Breast epithelium (tissue), 4 donors: Measurements from ENCODE around the gene OSBPL10. TPM values are rescaled to one million over a fixed set of nuclear protein-coding genes. Genes with fewer than 3 reads are reported as not detected.
"Not testable (repeated sequence)": the region's sequence is repeated elsewhere in the genome, so short reads cannot be mapped to it uniquely, and the experiment has no call there.

Experiments
- DNase-seq, 2 donors: peaks; one replicate each; pipeline ENCODE4 v3.0.0-alpha.2; 2019; ENCODE audit warnings: low spot score in 2 of 2
- H3K27ac ChIP-seq, 2 donors: fragments of 200-600 bp; sonication (generic) in 1 of 2; one replicate each; pipeline ENCODE4 v1.5.1; 2016 to 2019; ENCODE audit warnings: mild to moderate bottlenecking in 1 of 2
- H3K27me3 ChIP-seq, 2 donors: fragments of 200-600 bp; sonication (generic) in 1 of 2; one replicate each; pipeline versions ENCODE4 v1.5.1 to v1.6.0; 2017 to 2019; ENCODE audit warnings: control low read depth in 1 of 2, mild to moderate bottlenecking in 1 of 2
- H3K36me3 ChIP-seq: fragments of 200-600 bp; one replicate; pipeline ENCODE4 v1.5.1; 2019
- H3K4me1 ChIP-seq, 2 donors: fragments of 200-600 bp; sonication (generic); one replicate each; pipeline ENCODE4 v1.5.1; 2016 to 2019; ENCODE audit warnings: control low read depth in 1 of 2
- H3K4me3 ChIP-seq, 3 donors: fragments of 200-600 bp; sonication (generic); 1 replicate in 2 of 3; 2 replicates in 1 of 3; pipeline ENCODE4 v1.5.1; 2016 to 2019; ENCODE audit warnings: mild to moderate bottlenecking in 3 of 3, moderate library complexity in 2 of 3
- H3K9me3 ChIP-seq, 2 donors: fragments of 200-600 bp; sonication (generic) in 1 of 2; one replicate each; pipeline ENCODE4 v1.5.1; 2016 to 2019; ENCODE audit warnings: control low read depth in 1 of 2
- CTCF ChIP-seq, 3 donors: fragments of 450-650 bp; IDR thresholded peaks; one replicate each; pipeline ENCODE4 v1.5.1; 2016 to 2017; ENCODE audit warnings: antibody characterized with exemption in 3 of 3, mild to moderate bottlenecking in 3 of 3, moderate library complexity in 3 of 3
- POLR2A ChIP-seq: fragments of 450-650 bp; IDR thresholded peaks from one replicate; pipeline ENCODE4 v1.6.1; 2016; ENCODE audit warnings: antibody characterized with exemption, mild to moderate bottlenecking, moderate library complexity
- POLR2AphosphoS5 ChIP-seq, 3 donors: sonication (generic); formaldehyde crosslinking; IDR thresholded peaks; one replicate each; pipeline ENCODE4 v1.6.1; 2017; ENCODE audit warnings: antibody characterized with exemption in 3 of 3
- intact Hi-C: fragments of 100-400 bp; cut with DNase I; formaldehyde crosslinking; loops from one replicate; pipeline ENCODE4 v1.15.1; 2023; ENCODE audit warnings: low total_unique reads
- total RNA-seq, 3 donors: library from RNA; depleted of rRNA; stranded (reverse); fragments of >200 nt; gene quantifications; one replicate each; pipeline ENCODE4 v1.1.0, GENCODE V29; 2016

OSBPL10 gene
- total RNA-seq, 3 donors from 2014 or later, result 17.6 to 47.4 (median 26.5) TPM

GRCh38 chr3:31868236-31868635, 112.8 kb downstream of the OSBPL10 start:
- Histone ChIP-seq H3K27ac (no peak overlapping the region), H3K36me3 (no peaks in the 10 kb centered on the region), H3K4me1 (no peaks in the 10 kb centered on the region), H3K4me3 (no peak overlapping the region), H3K27me3 (no peaks in the 10 kb centered on the region), H3K9me3 (no peaks in the 10 kb centered on the region)
- no peak for DNase-seq
- TF ChIP-seq POLR2AphosphoS5 (IDR thresholded peaks at IDR 0.05), result no peak
- no peak for TF ChIP-seq CTCF (IDR thresholded peaks at IDR 0.05)
- TF ChIP-seq POLR2A, result no peak
- intact Hi-C loops, result loop anchor here (10.0 kb wide), 1 partner anchor 1177 kb away; no protein-coding TSS in a partner anchor

GRCh38 chr3:31862666-31863279, 118.3 kb downstream of the OSBPL10 start:
- DNase-seq, result no peak
- no peak overlapping the region for H3K27ac ChIP-seq
- H3K4me3 ChIP-seq, result no peak overlapping the region
- no peaks in the 10 kb centered on the region for H3K9me3 ChIP-seq
- intact Hi-C loops, result loop anchor here (10.0 kb wide), 1 partner anchor 1182 kb away; no protein-coding TSS in a partner anchor
- no peaks in the 10 kb centered on the region for H3K4me1 ChIP-seq
- TF ChIP-seq POLR2A, result no peak
- TF ChIP-seq POLR2AphosphoS5 (IDR thresholded peaks at IDR 0.05), result no peak
- TF ChIP-seq CTCF (IDR thresholded peaks at IDR 0.05), result no peak
- no peaks in the 10 kb centered on the region for H3K27me3 ChIP-seq
- H3K36me3 ChIP-seq, result no peaks in the 10 kb centered on the region

GRCh38 chr3:31861826-31862225, 119.2 kb downstream of the OSBPL10 start:
- intact Hi-C loops, result loop anchor here (10.0 kb wide), 1 partner anchor 1183 kb away; no protein-coding TSS in a partner anchor
- H3K9me3 ChIP-seq, result no peaks in the 10 kb centered on the region
- no peaks in the 10 kb centered on the region for H3K4me1 ChIP-seq
- no peak overlapping the region for H3K4me3 ChIP-seq
- no peak for DNase-seq
- no peaks in the 10 kb centered on the region for H3K27me3 ChIP-seq
- no peak overlapping the region for H3K27ac ChIP-seq
- TF ChIP-seq CTCF (IDR thresholded peaks at IDR 0.05), result no peak
- no peak for TF ChIP-seq POLR2AphosphoS5 (IDR thresholded peaks at IDR 0.05)
- TF ChIP-seq POLR2A, result no peak
- no peaks in the 10 kb centered on the region for H3K36me3 ChIP-seq

- not testable (repeated sequence) for H3K27ac ChIP-seq, H3K36me3 ChIP-seq, H3K27me3 ChIP-seq, H3K9me3 ChIP-seq, H3K4me1 ChIP-seq, H3K4me3 ChIP-seq, DNase-seq
- intact Hi-C loops, result loop anchor here (10.0 kb wide), 1 partner anchor 1184 kb away; no protein-coding TSS in a partner anchor
These were observed 120.4 kb downstream of the OSBPL10 start for GRCh38 chr3:31860642-31861041.

- Histone ChIP-seq H3K4me3 (no peak overlapping the region), H3K36me3 (no peaks in the 10 kb centered on the region), H3K9me3 (no peaks in the 10 kb centered on the region), H3K4me1 (no peaks in the 10 kb centered on the region), H3K27ac (no peak overlapping the region), H3K27me3 (no peaks in the 10 kb centered on the region)
- no peak for DNase-seq
- no peak for TF ChIP-seq POLR2AphosphoS5 (IDR thresholded peaks at IDR 0.05)
- intact Hi-C loops, result no loop called here
These were observed 121.8 kb downstream of the OSBPL10 start for GRCh38 chr3:31859245-31859644.

- H3K4me3 ChIP-seq, result no peak overlapping the region
- DNase-seq, result no peak
- H3K9me3 ChIP-seq, result no peaks in the 10 kb centered on the region
- intact Hi-C loops, result no loop called here
- H3K27me3 ChIP-seq, result no peaks in the 10 kb centered on the region
- no peak overlapping the region for H3K27ac ChIP-seq
- H3K36me3 ChIP-seq, result no peaks in the 10 kb centered on the region
- no peak for TF ChIP-seq CTCF (IDR thresholded peaks at IDR 0.05)
- no peak for TF ChIP-seq POLR2A
- TF ChIP-seq POLR2AphosphoS5 (IDR thresholded peaks at IDR 0.05), result no peak
- H3K4me1 ChIP-seq, result no peaks in the 10 kb centered on the region
These were observed 122.6 kb downstream of the OSBPL10 start for GRCh38 chr3:31858439-31858838.
